Panc1 (cell line): ENCODE data around the gene WBP2. TPM values are rescaled to one million over a fixed set of nuclear protein-coding genes. Genes with fewer than 3 reads are reported as not detected.

Source experiments
- ATAC-seq: fragments of 200-7000 bp; cut with Tn5 transposase; 2 replicates; pipeline ENCODE4 v1.9.1; 2020; ENCODE audit warnings: mild to moderate bottlenecking, moderate library complexity
- BruUV-seq: library from RNA; stranded (reverse); fragments of 400-500 nt; replicated peaks from 2 replicates; lab custom pipeline; 2021; lab: Mats Ljungman, UMichigan
- CTCF ChIA-PET: fragments of 300-600 bp; sonication (Branson Sonifier 250); formaldehyde crosslinking; loops from one replicate; lab custom pipeline; 2022; ENCODE audit warnings: antibody characterized with exemption; lab: Charles Lee
- POLR2A ChIA-PET: fragments of 300-600 bp; sonication (Branson Sonifier 250); formaldehyde crosslinking; loops from one replicate; lab custom pipeline; 2022; ENCODE audit warnings: antibody characterized with exemption; lab: Charles Lee
- DNase-seq: peaks from one replicate; pipeline ENCODE4 v3.0.0-alpha.2; 2010; ENCODE audit warnings: low read depth, low spot score
- H3K27ac ChIP-seq: 2 replicates; pipeline ENCODE4 v1.5.1; 2011; ENCODE audit warnings: mild to moderate bottlenecking, low read length, inconsistent platforms
- H3K27me3 ChIP-seq: fragments of 200-500 bp; sonication (Bioruptor generic); 2 replicates; pipeline ENCODE4 v1.6.0; 2014; ENCODE audit warnings: low read length, inconsistent platforms; ENCODE audit not compliant: control insufficient read depth, insufficient read depth
- H3K36me3 ChIP-seq: fragments of 200-500 bp; sonication (Bioruptor generic); 2 replicates; pipeline ENCODE4 v1.5.1; 2014; ENCODE audit warnings: inconsistent platforms, mild to moderate bottlenecking, low read length, moderate library complexity; ENCODE audit not compliant: control insufficient read depth, insufficient read depth
- H3K4me1 ChIP-seq: 2 replicates; pipeline ENCODE4 v1.5.1; 2011; ENCODE audit warnings: inconsistent platforms, mild to moderate bottlenecking, low read length, moderate library complexity; ENCODE audit not compliant: control insufficient read depth, insufficient read depth
- H3K4me3 ChIP-seq, 2 experiments: 2 replicates each; pipeline ENCODE4 v1.5.1; 2011 to 2012; ENCODE audit warnings: low read depth in 2 of 2, low read length in 2 of 2, mild to moderate bottlenecking in 2 of 2, inconsistent platforms in 1 of 2, moderate library complexity in 1 of 2
- H3K9me3 ChIP-seq: fragments of 200-500 bp; sonication (Bioruptor generic); 2 replicates; pipeline ENCODE4 v1.5.1; 2014; ENCODE audit warnings: low read depth, mild to moderate bottlenecking, inconsistent platforms, low read length, moderate library complexity; ENCODE audit not compliant: control insufficient read depth, insufficient read depth
- POLR2AphosphoS5 ChIP-seq: IDR thresholded peaks from 2 replicates; pipeline ENCODE4 v1.6.1; 2012; ENCODE audit warnings: mild to moderate bottlenecking, low read depth, low read length, moderate library complexity
- SIN3A ChIP-seq: IDR thresholded peaks from 2 replicates; pipeline ENCODE4 v1.6.1; 2012; ENCODE audit warnings: low read depth, mild to moderate bottlenecking, low read length, moderate library complexity, borderline replicate concordance; ENCODE audit not compliant: insufficient read depth
- TCF7L2 ChIP-seq: IDR thresholded peaks from 2 replicates; pipeline ENCODE4 v1.6.1; 2011; ENCODE audit warnings: mild to moderate bottlenecking, low read depth, low read length, inconsistent platforms
- in situ Hi-C: cut with HindIII; loops from 2 replicates; pipeline ENCODE4 v1.10.0; 2016; ENCODE audit warnings: low sequenced_read_pairs, low pct_unique_long_range_greater_than_20kb
- intact Hi-C: fragments of 100-400 bp; cut with micrococcal nuclease; formaldehyde crosslinking; loops from one replicate; pipeline ENCODE4 v1.10.0; 2022; ENCODE audit not compliant: unreplicated experiment
- total RNA-seq: library from RNA; stranded (reverse); gene quantifications from one replicate; pipeline ENCODE4 v1.2.1, GENCODE V29; 2021; ENCODE audit not compliant: unreplicated experiment
- TF ChIP-seq, protein P1 (sequence below), 2 experiments: IDR thresholded peaks; 2 replicates each; pipeline ENCODE4 v1.6.1; 2011 to 2012; ENCODE audit warnings: low read depth in 2 of 2, control low read depth in 1 of 2, low read length in 1 of 2, mild to moderate bottlenecking in 1 of 2, moderate library complexity in 1 of 2; ENCODE audit not compliant: insufficient read depth in 1 of 2
- TF ChIP-seq, protein P2 (sequence below): fragments of 450-650 bp; IDR thresholded peaks from 2 replicates; pipeline ENCODE4 v1.5.1; 2017; ENCODE audit warnings: mild to moderate bottlenecking

WBP2 gene
- total RNA-seq, 1 experiment from 2014 or later = 163 TPM

DNA sequence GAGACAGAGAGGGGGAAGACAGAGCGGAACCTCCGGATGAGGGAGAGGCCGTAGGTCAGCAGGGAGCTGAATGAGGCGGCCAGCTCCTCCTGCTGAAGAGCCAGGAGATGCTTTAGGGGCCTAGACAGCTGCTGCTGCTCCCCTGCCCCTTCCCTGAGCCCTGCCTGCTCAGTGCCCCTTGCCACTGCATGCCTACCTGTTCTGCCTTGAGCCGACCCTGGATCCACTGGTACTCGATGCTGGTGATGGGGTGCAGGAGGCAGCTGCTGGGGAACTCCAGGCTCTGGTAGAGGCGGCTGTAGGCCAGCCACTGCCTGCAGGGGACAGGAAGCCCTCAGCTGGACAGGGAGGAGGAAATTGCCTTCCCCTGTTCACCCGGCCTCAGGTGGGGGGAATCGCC lies 18.5 kb downstream of the WBP2 start:
- Histone ChIP-seq H3K4me1 (no peaks in the 10 kb centered on the region; the same call in 1 of the 2 replicates), H3K27ac (no peak overlapping the region), H3K9me3 (no peaks in the 10 kb centered on the region), H3K27me3 (no peaks in the 10 kb centered on the region), H3K4me3 (no peak overlapping the region), H3K36me3 (no peaks in the 10 kb centered on the region)
- no TSS peak for BruUV-seq
- ATAC-seq = no peak
- intact Hi-C loops (no loop called here), in situ Hi-C loops (no loop called here)
- CTCF ChIA-PET = no interaction called here
- TF ChIP-seq SIN3A = no peak
- no peak for TF ChIP-seq POLR2AphosphoS5
- DNase-seq = no peak
- POLR2A ChIA-PET = no interaction called here

DNA sequence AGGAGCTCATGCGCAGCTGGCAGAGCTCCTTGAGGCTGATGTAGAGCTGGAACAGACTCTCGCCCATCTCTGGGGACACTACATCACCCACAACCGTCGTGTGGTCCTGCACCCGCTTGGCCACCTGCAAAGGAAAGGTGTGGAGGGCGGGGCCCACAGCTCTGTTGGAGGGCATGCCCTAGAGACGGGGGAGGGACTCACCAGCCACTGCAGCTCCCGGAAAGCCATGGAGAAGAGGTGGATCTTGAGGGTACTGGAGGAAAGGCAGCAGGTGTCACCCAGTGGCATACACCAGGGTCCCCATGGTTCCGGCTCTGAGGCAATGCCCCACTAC lies 19.5 kb downstream of the WBP2 start:
- Histone ChIP-seq H3K4me1 (no peaks in the 10 kb centered on the region; the same call in 1 of the 2 replicates), H3K4me3 (no peak overlapping the region), H3K9me3 (no peaks in the 10 kb centered on the region), H3K27ac (no peak overlapping the region), H3K27me3 (no peaks in the 10 kb centered on the region), H3K36me3 (no peaks in the 10 kb centered on the region)
- POLR2A ChIA-PET = interaction anchor here (0.6 kb wide), 1 partner anchor 423 kb away, joined by 4 read pairs; no protein-coding TSS in a partner anchor
- BruUV-seq = no TSS peak
- CTCF ChIA-PET = no interaction called here
- TF ChIP-seq, protein P1, sequence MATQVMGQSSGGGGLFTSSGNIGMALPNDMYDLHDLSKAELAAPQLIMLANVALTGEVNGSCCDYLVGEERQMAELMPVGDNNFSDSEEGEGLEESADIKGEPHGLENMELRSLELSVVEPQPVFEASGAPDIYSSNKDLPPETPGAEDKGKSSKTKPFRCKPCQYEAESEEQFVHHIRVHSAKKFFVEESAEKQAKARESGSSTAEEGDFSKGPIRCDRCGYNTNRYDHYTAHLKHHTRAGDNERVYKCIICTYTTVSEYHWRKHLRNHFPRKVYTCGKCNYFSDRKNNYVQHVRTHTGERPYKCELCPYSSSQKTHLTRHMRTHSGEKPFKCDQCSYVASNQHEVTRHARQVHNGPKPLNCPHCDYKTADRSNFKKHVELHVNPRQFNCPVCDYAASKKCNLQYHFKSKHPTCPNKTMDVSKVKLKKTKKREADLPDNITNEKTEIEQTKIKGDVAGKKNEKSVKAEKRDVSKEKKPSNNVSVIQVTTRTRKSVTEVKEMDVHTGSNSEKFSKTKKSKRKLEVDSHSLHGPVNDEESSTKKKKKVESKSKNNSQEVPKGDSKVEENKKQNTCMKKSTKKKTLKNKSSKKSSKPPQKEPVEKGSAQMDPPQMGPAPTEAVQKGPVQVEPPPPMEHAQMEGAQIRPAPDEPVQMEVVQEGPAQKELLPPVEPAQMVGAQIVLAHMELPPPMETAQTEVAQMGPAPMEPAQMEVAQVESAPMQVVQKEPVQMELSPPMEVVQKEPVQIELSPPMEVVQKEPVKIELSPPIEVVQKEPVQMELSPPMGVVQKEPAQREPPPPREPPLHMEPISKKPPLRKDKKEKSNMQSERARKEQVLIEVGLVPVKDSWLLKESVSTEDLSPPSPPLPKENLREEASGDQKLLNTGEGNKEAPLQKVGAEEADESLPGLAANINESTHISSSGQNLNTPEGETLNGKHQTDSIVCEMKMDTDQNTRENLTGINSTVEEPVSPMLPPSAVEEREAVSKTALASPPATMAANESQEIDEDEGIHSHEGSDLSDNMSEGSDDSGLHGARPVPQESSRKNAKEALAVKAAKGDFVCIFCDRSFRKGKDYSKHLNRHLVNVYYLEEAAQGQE (IDR thresholded peaks at IDR 0.05; ENCODE audit: insufficient read depth in 1 of 2, low read depth in 2 of 2, low read length in 1 of 2) = no peak
- TF ChIP-seq, protein P2, sequence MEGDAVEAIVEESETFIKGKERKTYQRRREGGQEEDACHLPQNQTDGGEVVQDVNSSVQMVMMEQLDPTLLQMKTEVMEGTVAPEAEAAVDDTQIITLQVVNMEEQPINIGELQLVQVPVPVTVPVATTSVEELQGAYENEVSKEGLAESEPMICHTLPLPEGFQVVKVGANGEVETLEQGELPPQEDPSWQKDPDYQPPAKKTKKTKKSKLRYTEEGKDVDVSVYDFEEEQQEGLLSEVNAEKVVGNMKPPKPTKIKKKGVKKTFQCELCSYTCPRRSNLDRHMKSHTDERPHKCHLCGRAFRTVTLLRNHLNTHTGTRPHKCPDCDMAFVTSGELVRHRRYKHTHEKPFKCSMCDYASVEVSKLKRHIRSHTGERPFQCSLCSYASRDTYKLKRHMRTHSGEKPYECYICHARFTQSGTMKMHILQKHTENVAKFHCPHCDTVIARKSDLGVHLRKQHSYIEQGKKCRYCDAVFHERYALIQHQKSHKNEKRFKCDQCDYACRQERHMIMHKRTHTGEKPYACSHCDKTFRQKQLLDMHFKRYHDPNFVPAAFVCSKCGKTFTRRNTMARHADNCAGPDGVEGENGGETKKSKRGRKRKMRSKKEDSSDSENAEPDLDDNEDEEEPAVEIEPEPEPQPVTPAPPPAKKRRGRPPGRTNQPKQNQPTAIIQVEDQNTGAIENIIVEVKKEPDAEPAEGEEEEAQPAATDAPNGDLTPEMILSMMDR = no peak
- TF ChIP-seq SIN3A (no peak), POLR2AphosphoS5 (no peak), TCF7L2 (no peak)
- intact Hi-C loops = no loop called here
- DNase-seq (no peak), ATAC-seq (no peak)
- in situ Hi-C loops = no loop called here

DNA sequence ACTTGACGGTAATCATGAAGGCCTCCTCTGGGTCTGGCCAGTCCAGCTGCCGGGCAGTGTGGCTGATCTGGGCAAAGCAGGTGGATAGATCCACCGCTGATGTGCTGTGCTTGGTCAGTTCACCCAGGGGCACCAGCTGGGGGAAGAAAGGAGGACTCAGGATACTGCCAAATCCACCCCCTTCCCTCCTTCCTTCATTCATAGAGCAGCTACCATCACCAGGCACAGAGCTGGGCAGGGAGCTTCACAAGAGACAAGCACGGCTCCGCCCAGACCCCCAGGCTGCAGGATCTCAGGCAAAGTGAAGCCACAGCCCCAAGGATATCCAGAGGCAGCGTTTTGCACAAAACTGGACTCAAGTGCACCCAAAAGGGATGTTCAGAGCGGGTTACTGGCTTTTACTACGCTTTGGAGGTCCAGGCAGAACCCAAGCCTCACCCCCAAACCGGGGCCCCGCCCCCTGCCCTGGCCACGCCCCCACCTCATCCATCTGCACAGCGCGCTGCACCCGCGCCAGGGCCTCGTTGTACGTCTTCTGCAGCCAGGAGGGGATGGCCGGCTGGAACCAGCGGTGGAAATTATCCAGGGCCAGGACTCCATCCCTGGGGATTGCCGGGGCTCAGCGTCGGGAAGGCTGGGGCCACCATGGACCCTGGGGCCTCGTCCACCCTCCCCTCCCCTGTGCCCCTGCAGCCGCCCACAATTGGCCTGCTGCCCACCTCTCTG lies 20.0 kb downstream of the WBP2 start:
- H3K36me3 ChIP-seq = no peaks in the 10 kb centered on the region
- CTCF ChIA-PET = no interaction called here
- DNase-seq = no peak
- H3K4me3 ChIP-seq = no peak overlapping the region
- TF ChIP-seq, protein P2 = no peak
- TF ChIP-seq TCF7L2 (no peak), POLR2AphosphoS5 (no peak), SIN3A (no peak)
- TF ChIP-seq, protein P1 (IDR thresholded peaks at IDR 0.05; ENCODE audit: insufficient read depth in 1 of 2, low read depth in 2 of 2, low read length in 1 of 2) = no peak
- no peak for ATAC-seq
- no peaks in the 10 kb centered on the region; the same call in 1 of the 2 replicates for H3K4me1 ChIP-seq
- no TSS peak for BruUV-seq
- POLR2A ChIA-PET = interaction anchor here (0.6 kb wide), 1 partner anchor 423 kb away, joined by 4 read pairs; no protein-coding TSS in a partner anchor
- no peaks in the 10 kb centered on the region for H3K9me3 ChIP-seq
- no peaks in the 10 kb centered on the region for H3K27me3 ChIP-seq
- no peak overlapping the region for H3K27ac ChIP-seq
- intact Hi-C loops = no loop called here
- in situ Hi-C loops = no loop called here
